ENCODE results near the gene ADRA2B.

DNA sequence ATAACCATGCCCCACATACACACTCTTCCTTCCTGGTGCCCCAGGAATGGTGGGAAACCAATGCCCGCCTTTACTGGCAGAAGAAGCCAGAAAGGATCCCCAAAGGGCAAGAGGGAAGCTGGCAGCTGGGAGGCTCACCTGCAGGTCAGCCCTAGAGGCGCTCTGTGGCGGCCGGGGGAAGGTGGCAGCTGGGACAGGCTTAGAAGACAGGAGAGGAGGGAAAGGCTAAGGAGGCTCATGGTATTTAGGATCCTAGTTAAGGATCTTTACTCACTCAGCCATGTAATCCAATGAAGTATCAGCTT lies 23.8 kb downstream of the ADRA2B start:
- TF ChIP-seq POLR2A (IDR thresholded peaks at IDR 0.05; ENCODE audit: low read length) (no peak), GATA1 (IDR thresholded peaks at IDR 0.05; ENCODE audit: low read depth, low read length) (no peak)

Measured in erythroblast (primary cell).